Activated T-cell treated with anti-CD3 and anti-CD28 coated beads, Interleukin-2, amount 50 U/mL, for 72 hours (primary cell): Measurements from ENCODE around the gene AMN1. TPM values are rescaled to one million over a fixed set of nuclear protein-coding genes. Genes with fewer than 3 reads are reported as not detected.
A peak's percentile ranks its signal among the peaks of the same experiment; 100 is the strongest.
"Not testable (repeated sequence)": the region's sequence is repeated elsewhere in the genome, so short reads cannot be mapped to it uniquely, and the experiment has no call there.

Experiments
- ATAC-seq, 2 donors: fragments of 150-1000 bp; cut with Tn5 transposase; replicated peaks in 1 of 2; 2 replicates each; pipeline ENCODE4 v1.10.0; 2021; ENCODE audit warnings: moderate library complexity in 2 of 2, mild to moderate bottlenecking in 1 of 2
- DNase-seq, 2 donors: peaks; one replicate each; pipeline ENCODE4 v3.0.0; 2021 to 2022; ENCODE audit warnings: mixed read lengths in 1 of 2
- H3K27ac Mint-ChIP-seq: one replicate; pipeline ENCODE4 v1.8.0; 2022; ENCODE audit warnings: mild to moderate bottlenecking, moderate library complexity, mixed read lengths
- H3K27me3 Mint-ChIP-seq: one replicate; pipeline ENCODE4 v1.8.0; 2022; ENCODE audit warnings: low read depth, mixed read lengths
- H3K36me3 Mint-ChIP-seq, 2 donors: one replicate each; pipeline ENCODE4 v1.8.0; 2022; ENCODE audit warnings: mixed read lengths in 2 of 2, mild to moderate bottlenecking in 1 of 2; ENCODE audit not compliant: insufficient read depth in 2 of 2
- H3K4me1 Mint-ChIP-seq: one replicate; pipeline ENCODE4 v1.8.0; 2022; ENCODE audit warnings: low read depth, mixed read lengths
- H3K4me3 Mint-ChIP-seq, 2 donors: one replicate each; pipeline ENCODE4 v1.8.0; 2022; ENCODE audit warnings: mild to moderate bottlenecking in 2 of 2, mixed read lengths in 2 of 2, moderate library complexity in 2 of 2
- H3K9me3 Mint-ChIP-seq, 2 donors: one replicate each; pipeline ENCODE4 v1.8.0; 2022; ENCODE audit warnings: mixed read lengths in 2 of 2
- total RNA-seq, 2 donors: library from RNA; stranded (reverse); gene quantifications; one replicate each; pipeline ENCODE4 v1.2.3, GENCODE V29; 2022

AMN1 gene
- total RNA-seq, 2 donors from 2014 or later: 4.2 to 4.5 TPM

DNA sequence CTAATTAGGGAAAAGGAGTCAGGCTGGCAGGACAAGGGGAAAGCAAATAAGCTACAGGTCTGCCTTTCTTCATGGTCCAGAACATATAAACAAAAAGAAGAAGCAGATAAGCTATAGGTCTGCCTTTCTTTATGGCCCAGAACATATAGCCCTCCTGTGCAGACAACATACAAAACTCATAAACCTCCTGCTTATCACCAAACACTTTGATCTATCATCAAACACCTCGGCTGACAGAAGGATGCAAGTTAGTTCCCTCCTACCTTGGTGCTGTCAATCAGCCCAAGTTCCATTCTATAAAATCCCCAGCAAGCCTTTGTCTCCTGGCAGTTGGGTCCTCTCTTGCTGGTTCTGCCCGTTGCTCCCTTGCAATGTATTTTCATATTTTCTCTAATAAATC, 23.2 kb downstream of the AMN1 start:
- peaks cover 9 to 25% of the 10 kb centered on the region in 2 donors for H3K36me3 Mint-ChIP-seq
- H3K9me3 Mint-ChIP-seq: peaks cover 7 to 8% of the 10 kb centered on the region in 2 donors

DNA sequence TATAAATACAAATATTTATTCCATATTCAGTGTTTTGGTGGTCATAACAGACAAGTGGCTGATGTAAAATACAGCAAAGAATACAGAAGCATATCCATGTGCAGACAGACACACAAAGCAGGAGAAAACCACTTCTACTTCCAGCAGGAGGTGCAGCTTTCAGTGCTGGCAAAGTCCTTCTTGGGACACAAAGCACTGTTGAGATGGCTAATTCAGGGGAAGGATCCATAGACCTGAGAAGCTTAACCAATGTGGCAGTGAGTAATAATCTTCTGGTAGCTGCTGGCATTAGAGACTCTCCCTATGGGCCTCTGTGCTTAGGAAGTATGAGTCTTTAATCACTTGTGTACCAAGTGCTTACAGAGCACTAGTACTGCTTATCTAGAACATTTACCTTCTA, 26.8 kb downstream of the AMN1 start:
- DNase-seq (no peak), ATAC-seq (no peak)
- Mint-ChIP-seq H3K4me1 (peaks cover 14% of the 10 kb centered on the region), H3K36me3 (peaks cover 0 to 7% of the 10 kb centered on the region in 2 donors), H3K27me3 (no peaks in the 10 kb centered on the region), H3K4me3 (no peak overlapping the region), H3K27ac (no peak overlapping the region), H3K9me3 (no peaks in the 10 kb centered on the region)

More for the DNA sequence above, 23.2 kb downstream of the AMN1 start:
- ATAC-seq (no peak), DNase-seq (no peak)
- Mint-ChIP-seq H3K27me3 (no peaks in the 10 kb centered on the region), H3K27ac (no peak overlapping the region), H3K4me1 (peaks cover 14% of the 10 kb centered on the region), H3K4me3 (no peak overlapping the region)

DNA sequence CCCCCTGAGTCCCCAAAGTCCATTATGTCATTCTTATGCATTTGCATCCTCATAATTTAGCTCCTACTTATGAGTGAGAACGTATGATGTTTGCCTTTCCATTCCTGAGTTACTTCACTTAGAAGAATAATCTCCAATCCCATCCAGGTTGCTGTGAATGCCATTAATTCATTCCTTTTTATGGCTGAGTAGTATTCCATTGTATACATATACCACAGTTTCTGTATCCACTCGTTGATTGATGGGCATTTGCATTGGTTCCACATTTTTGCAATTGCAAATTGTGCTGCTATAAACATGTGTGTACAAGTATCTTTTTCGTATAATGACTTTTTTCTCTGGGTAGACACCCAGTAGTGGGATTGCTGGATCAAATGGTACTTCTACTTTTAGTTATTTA, 38.9 kb downstream of the AMN1 start:
- not testable (repeated sequence) for ATAC-seq, H3K27ac Mint-ChIP-seq, H3K4me1 Mint-ChIP-seq, H3K27me3 Mint-ChIP-seq, DNase-seq, H3K4me3 Mint-ChIP-seq, H3K9me3 Mint-ChIP-seq
- peaks cover 9 to 17% of the 10 kb centered on the region in 2 donors for H3K36me3 Mint-ChIP-seq

DNA sequence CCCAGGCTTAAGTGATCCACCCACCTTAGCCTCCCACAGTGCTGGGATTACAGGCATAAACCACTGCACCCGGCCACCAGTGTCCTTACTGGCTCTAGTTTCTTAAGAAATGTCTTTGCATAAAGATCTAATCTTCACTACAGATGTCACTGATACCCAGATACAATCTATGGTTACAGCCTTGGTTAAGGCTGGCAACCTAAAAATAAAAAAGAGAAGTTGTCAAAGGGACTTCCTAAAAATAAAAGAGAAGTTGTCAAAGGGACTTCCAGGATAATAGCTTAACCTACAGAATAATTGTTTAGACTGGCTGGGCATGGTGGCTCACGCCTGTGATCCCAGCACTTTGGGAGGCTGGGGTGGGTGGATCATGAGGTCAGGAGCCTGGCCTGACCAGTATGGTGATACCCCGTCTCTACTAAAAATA, 41.7 kb downstream of the AMN1 start:
- Mint-ChIP-seq H3K4me3 (no peak overlapping the region), H3K27ac (no peak overlapping the region), H3K4me1 (peaks cover 11% of the 10 kb centered on the region), H3K36me3 (peaks cover 14 to 26% of the 10 kb centered on the region in 2 donors), H3K27me3 (no peaks in the 10 kb centered on the region), H3K9me3 (peaks cover 3 to 6% of the 10 kb centered on the region in 2 donors)
- ATAC-seq (no peak), DNase-seq (no peak)

DNA sequence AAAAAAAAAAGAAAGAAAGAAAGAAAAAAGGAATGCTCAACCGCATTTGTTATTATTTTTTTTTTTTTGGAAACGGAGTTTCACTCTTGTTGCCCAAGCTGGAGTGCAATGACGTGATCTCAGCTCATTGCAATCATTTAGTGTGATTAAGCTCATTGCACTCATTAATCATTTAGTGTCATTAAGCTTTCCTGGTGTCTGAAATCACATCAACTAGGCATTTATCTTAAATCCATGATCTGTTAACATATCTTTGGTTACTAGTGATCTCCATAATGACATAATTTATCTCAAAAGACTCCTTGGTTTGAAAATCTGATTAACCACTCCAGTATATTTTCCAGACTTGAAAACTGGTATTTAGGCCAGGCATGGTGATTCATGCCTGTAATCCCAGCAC, 43.0 kb downstream of the AMN1 start:
- Mint-ChIP-seq H3K9me3 (peaks cover 3 to 7% of the 10 kb centered on the region in 2 donors), H3K27me3 (no peaks in the 10 kb centered on the region), H3K27ac (no peak overlapping the region), H3K36me3 (peaks cover 15 to 28% of the 10 kb centered on the region in 2 donors), H3K4me1 (peaks cover 14% of the 10 kb centered on the region), H3K4me3 (no peak overlapping the region)
- ATAC-seq (no peak), DNase-seq (no peak)

GRCh38 chr12:31682136-31682962, 46.5 kb downstream of the AMN1 start:
- Mint-ChIP-seq H3K36me3 (peaks cover 12 to 25% of the 10 kb centered on the region in 2 donors), H3K9me3 (peaks cover 3 to 7% of the 10 kb centered on the region in 2 donors), H3K27me3 (no peaks in the 10 kb centered on the region), H3K4me3 (no peak overlapping the region), H3K27ac (peak overlapping the region; percentile 61), H3K4me1 (peaks cover 13% of the 10 kb centered on the region)
- DNase-seq (peak; percentile 64 to 71), ATAC-seq (peak; percentile 76 to 83)

GRCh38 chr12:31672521-31672920, 56.3 kb downstream of the AMN1 start:
- H3K27ac Mint-ChIP-seq: no peak overlapping the region
- no peak for ATAC-seq
- H3K36me3 Mint-ChIP-seq: peaks cover 7 to 8% of the 10 kb centered on the region in 2 donors
- no peak overlapping the region for H3K4me3 Mint-ChIP-seq
- H3K27me3 Mint-ChIP-seq: no peaks in the 10 kb centered on the region
- peaks cover 5% of the 10 kb centered on the region in 2 donors for H3K9me3 Mint-ChIP-seq
- no peak for DNase-seq
- no peaks in the 10 kb centered on the region for H3K4me1 Mint-ChIP-seq

DNA sequence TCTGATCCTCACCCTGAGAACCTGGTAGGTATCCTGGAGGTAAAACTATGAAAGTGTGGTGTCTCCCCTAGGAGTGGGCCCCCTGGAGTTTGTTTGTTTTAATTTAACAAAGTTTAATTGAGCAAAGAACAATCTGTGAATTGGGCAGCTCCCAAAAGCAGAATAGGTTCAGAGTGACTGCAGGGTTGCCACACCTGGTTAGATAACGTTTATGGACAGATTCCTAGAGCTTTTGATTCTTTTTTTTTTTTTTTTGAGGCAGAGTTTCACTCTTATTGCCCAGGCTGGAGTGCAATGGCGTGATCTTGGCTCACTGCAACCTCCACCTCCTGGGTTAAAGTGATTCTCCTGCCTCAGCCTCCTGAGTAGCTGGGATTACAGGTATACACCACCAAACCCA, 59.2 kb downstream of the AMN1 start:
- H3K4me1 Mint-ChIP-seq, H3K4me3 Mint-ChIP-seq, H3K36me3 Mint-ChIP-seq, H3K9me3 Mint-ChIP-seq, H3K27ac Mint-ChIP-seq, DNase-seq, H3K27me3 Mint-ChIP-seq, ATAC-seq: not testable (repeated sequence)

DNA sequence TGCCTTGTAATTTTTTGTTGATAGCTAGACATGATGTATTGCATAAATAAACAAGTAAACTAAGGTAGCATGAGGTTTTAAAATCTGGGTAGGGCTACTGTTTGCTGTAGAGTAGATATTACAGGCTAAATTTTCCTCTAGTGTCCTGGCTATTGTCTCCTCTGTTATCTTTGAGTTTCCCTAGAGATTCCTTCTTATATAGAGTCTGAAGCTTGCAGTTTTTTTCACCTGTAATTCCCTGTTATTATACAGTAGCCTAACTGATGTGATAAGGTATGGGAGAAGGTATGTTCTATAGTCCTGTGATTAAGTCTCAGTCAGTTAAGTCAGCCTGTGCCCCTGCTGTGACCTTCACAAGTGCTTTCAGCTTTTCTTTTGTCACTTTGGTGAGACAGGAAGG, 59.8 kb downstream of the AMN1 start:
- Mint-ChIP-seq H3K9me3 (peaks cover 5 to 6% of the 10 kb centered on the region in 2 donors), H3K36me3 (peaks cover 8 to 9% of the 10 kb centered on the region in 2 donors), H3K27ac (no peak overlapping the region), H3K4me1 (no peaks in the 10 kb centered on the region), H3K27me3 (no peaks in the 10 kb centered on the region), H3K4me3 (no peak overlapping the region)
- no peak for DNase-seq
- no peak for ATAC-seq

DNA sequence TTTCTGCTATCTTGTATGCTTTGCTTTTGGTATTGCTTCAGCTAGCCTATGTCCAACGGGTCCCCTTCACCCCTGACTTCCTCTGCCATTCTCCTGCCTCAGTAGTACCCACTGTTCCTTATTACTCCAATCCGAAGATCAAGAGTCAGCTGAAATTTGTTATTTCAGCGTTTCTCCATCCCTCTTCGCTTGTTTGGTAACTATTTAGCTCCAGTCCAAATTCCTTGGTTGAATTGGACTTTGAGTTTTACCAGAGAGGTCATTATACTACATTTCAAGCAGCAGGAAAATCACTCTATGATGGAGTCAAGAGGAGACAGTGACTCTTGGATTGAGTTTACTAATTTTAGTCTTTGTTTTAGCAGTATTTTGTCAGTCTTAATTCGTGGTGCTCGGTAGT, 64.8 kb downstream of the AMN1 start:
- H3K36me3 Mint-ChIP-seq: peaks cover 4 to 6% of the 10 kb centered on the region in 2 donors
- DNase-seq: no peak
- H3K27me3 Mint-ChIP-seq: no peaks in the 10 kb centered on the region
- no peak overlapping the region for H3K4me3 Mint-ChIP-seq
- no peak for ATAC-seq
- no peaks in the 10 kb centered on the region for H3K4me1 Mint-ChIP-seq
- H3K27ac Mint-ChIP-seq: peak overlapping the region; percentile 5
- peaks cover 5 to 6% of the 10 kb centered on the region in 2 donors for H3K9me3 Mint-ChIP-seq

GRCh38 chr12:31663576-31663975, 65.2 kb downstream of the AMN1 start:
- peaks cover 2% of the 10 kb centered on the region for H3K4me1 Mint-ChIP-seq
- peaks cover 0 to 2% of the 10 kb centered on the region in 2 donors for H3K36me3 Mint-ChIP-seq
- H3K27ac Mint-ChIP-seq: peak overlapping the region; percentile 5
- no peak for DNase-seq
- no peaks in the 10 kb centered on the region for H3K27me3 Mint-ChIP-seq
- H3K9me3 Mint-ChIP-seq: peaks cover 0 to 1% of the 10 kb centered on the region in 2 donors
- no peak for ATAC-seq
- no peak overlapping the region for H3K4me3 Mint-ChIP-seq

- ATAC-seq (no peak), DNase-seq (no peak)
- Mint-ChIP-seq H3K9me3 (peaks cover 0 to 1% of the 10 kb centered on the region in 2 donors), H3K36me3 (peaks cover 0 to 2% of the 10 kb centered on the region in 2 donors), H3K4me3 (no peak overlapping the region), H3K27me3 (no peaks in the 10 kb centered on the region), H3K4me1 (peaks cover 5% of the 10 kb centered on the region), H3K27ac (no peak overlapping the region)
Observed at GRCh38 chr12:31662176-31662849, 66.5 kb downstream of the AMN1 start.
